Glutamatergic neuron (in vitro differentiated cells): Measurements from ENCODE around the gene SUN5. TPM values are rescaled to one million over a fixed set of nuclear protein-coding genes. Genes with fewer than 3 reads are reported as not detected.

Experiments
- DNase-seq: peaks from one replicate; pipeline ENCODE4 v3.0.0; 2022
- H3K27ac Mint-ChIP-seq: one replicate; pipeline ENCODE4 v1.8.0; 2020; ENCODE audit warnings: mild to moderate bottlenecking, mixed read lengths, inconsistent platforms; ENCODE audit not compliant: unreplicated experiment
- H3K27me3 Mint-ChIP-seq: one replicate; pipeline ENCODE4 v1.8.0; 2020; ENCODE audit warnings: mild to moderate bottlenecking, moderate library complexity, mixed read lengths, inconsistent platforms; ENCODE audit not compliant: unreplicated experiment
- H3K36me3 Mint-ChIP-seq: one replicate; pipeline ENCODE4 v1.8.0; 2020; ENCODE audit warnings: mild to moderate bottlenecking, mixed read lengths, inconsistent platforms; ENCODE audit not compliant: unreplicated experiment
- H3K4me1 Mint-ChIP-seq: one replicate; pipeline ENCODE4 v1.8.0; 2020; ENCODE audit warnings: mild to moderate bottlenecking, low read depth, mixed read lengths, inconsistent platforms; ENCODE audit not compliant: unreplicated experiment
- H3K4me3 Mint-ChIP-seq: one replicate; pipeline ENCODE4 v1.8.0; 2020; ENCODE audit warnings: mild to moderate bottlenecking, mixed read lengths, inconsistent platforms; ENCODE audit not compliant: unreplicated experiment
- H3K9me3 Mint-ChIP-seq: one replicate; pipeline ENCODE4 v1.8.0; 2020; ENCODE audit warnings: mild to moderate bottlenecking, moderate library complexity, mixed read lengths, inconsistent platforms; ENCODE audit not compliant: unreplicated experiment
- CTCF ChIP-seq: fragments of 200-600 bp; sonication (generic); IDR thresholded peaks from one replicate; pipeline ENCODE4 v1.5.0; 2021; ENCODE audit not compliant: partially characterized antibody, unreplicated experiment
- total RNA-seq: library from RNA; stranded (reverse); fragmentation: NEBNext Ultra II Directional; extraction: Animal tissue kit (Norgen Biotek cat#: 25700); gene quantifications from one replicate; pipeline ENCODE4 v1.2.1, GENCODE V29; 2021; ENCODE audit not compliant: unreplicated experiment

Gene SUN5
- total RNA-seq, 1 donor from 2014 or later: not detected

GRCh38 chr20:33020278-33021161 lies 16.3 kb upstream of the SUN5 start:
- H3K27me3 Mint-ChIP-seq: peaks cover 8% of the 10 kb centered on the region

GRCh38 chr20:33019465-33020277 lies 15.4 kb upstream of the SUN5 start:
- H3K4me1 Mint-ChIP-seq: peaks cover 1% of the 10 kb centered on the region
- H3K27me3 Mint-ChIP-seq: peaks cover 8% of the 10 kb centered on the region
- H3K27ac Mint-ChIP-seq: no peak overlapping the region

More at GRCh38 chr20:33020278-33021161, 16.3 kb upstream of the SUN5 start:
- TF ChIP-seq CTCF: no peak
- DNase-seq: no peak
- no peaks in the 10 kb centered on the region for H3K4me1 Mint-ChIP-seq
- peaks cover 3% of the 10 kb centered on the region for H3K9me3 Mint-ChIP-seq
- H3K27ac Mint-ChIP-seq: no peak overlapping the region
- no peak overlapping the region for H3K4me3 Mint-ChIP-seq
- no peaks in the 10 kb centered on the region for H3K36me3 Mint-ChIP-seq

DNA sequence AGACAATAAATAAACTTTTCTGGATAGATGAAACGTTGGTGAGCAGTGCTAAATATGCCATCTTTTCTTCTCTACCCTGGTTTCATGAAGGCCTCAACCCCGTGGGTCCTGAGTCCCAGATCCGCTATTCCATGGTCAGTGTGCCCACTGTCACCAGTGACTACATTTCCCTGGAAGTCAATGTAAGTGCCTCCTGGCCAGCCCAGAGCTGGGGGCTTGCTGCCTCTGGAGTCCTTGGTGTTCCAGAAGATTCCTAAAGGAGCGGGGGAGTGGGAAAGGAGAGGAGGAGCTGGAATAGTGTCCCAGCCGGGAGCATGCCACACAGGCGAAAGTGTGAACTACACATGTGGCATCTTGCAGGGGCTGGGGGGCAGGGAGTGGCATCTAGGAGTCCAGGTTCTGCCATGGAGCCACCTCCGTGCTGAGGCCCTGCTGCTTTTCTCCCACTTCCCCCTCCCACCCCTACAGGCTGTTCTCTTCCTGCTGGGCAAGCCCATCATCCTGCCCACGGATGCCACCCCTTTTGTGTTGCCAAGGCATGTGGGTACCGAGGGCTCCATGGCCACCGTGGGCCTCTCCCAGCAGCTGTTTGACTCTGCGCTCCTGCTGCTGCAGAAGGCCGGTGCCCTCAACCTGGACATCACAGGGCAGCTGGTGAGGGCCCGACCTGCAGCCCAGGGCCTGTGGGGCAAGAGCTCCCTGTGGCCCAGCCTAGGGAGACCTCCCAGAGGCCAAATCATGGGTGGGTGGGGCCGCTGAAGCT lies 14.1 kb upstream of the SUN5 start:
- peaks cover 4% of the 10 kb centered on the region for H3K9me3 Mint-ChIP-seq
- TF ChIP-seq CTCF: no peak
- H3K36me3 Mint-ChIP-seq: no peaks in the 10 kb centered on the region
- H3K4me1 Mint-ChIP-seq: peaks cover 2% of the 10 kb centered on the region
- no peak for DNase-seq
- H3K27ac Mint-ChIP-seq: no peak overlapping the region
- H3K4me3 Mint-ChIP-seq: no peak overlapping the region
- H3K27me3 Mint-ChIP-seq: peaks cover 6% of the 10 kb centered on the region

More at GRCh38 chr20:33019465-33020277, 15.4 kb upstream of the SUN5 start:
- H3K36me3 Mint-ChIP-seq: no peaks in the 10 kb centered on the region
- no peak overlapping the region for H3K4me3 Mint-ChIP-seq
- no peak for DNase-seq
- no peak for TF ChIP-seq CTCF
- H3K9me3 Mint-ChIP-seq: peaks cover 4% of the 10 kb centered on the region

- H3K9me3 Mint-ChIP-seq: peaks cover 4% of the 10 kb centered on the region
- H3K4me3 Mint-ChIP-seq: no peak overlapping the region
Observed at GRCh38 chr20:33017542-33017941, 13.3 kb upstream of the SUN5 start.

More at GRCh38 chr20:33017542-33017941, 13.3 kb upstream of the SUN5 start:
- TF ChIP-seq CTCF: no peak
- no peak for DNase-seq
- Mint-ChIP-seq H3K27me3 (peaks cover 5% of the 10 kb centered on the region), H3K4me1 (peaks cover 2% of the 10 kb centered on the region), H3K27ac (no peak overlapping the region), H3K36me3 (no peaks in the 10 kb centered on the region)
